ENCODE results near the gene BLOC1S1. TPM values are rescaled to one million over a fixed set of nuclear protein-coding genes. Genes with fewer than 3 reads are reported as not detected.

The BLOC1S1 gene
- total RNA-seq, 1 experiment from 2014 or later, result 85.5 TPM

- TSS peak; percentile 56 for BruUV-seq (replicated peaks)
- intact Hi-C loops (cut with micrococcal nuclease), result loop anchor here (1.0 kb wide), 4 partner anchors 35 to 56 kb away; partner anchors contain the start of gene BLOC1S1
- ChIA-PET RAD21 (ENCODE audit: low non-redundant PET in 1 of 2, low total read pairs in 2 of 2, uncharacterized antibody in 2 of 2, unreplicated experiment in 2 of 2) (interaction anchor here (0.8 to 1.3 kb wide), 6 partner anchors 35 to 57 kb away, joined by 3 to 10 read pairs (median 4); no protein-coding TSS in a partner anchor), POLR2A (interaction anchor here (0.6 to 1.4 kb wide), 6 partner anchors 12 to 622 kb away, joined by 3 to 5 read pairs (median 4); partner anchors contain the start of gene CD63), CTCF (interaction anchor here (0.6 to 3.1 kb wide), 17 partner anchors 8 to 1443 kb away, joined by 3 to 21 read pairs (median 7); partner anchors contain the start of genes BLOC1S1, CD63, RAB5B and RDH5)
- H4K20me1 ChIP-seq (ENCODE audit: insufficient read depth), result no peaks in the 10 kb centered on the region
- H3K4me2 ChIP-seq (ENCODE audit: low read length), result peak overlapping the region; percentile 93
- no peaks in the 10 kb centered on the region for H3K9me2 ChIP-seq (ENCODE audit: insufficient read depth)
- no peaks in the 10 kb centered on the region for H3K36me3 ChIP-seq (ENCODE audit: control insufficient read depth in 1 of 2, insufficient read depth in 2 of 2, low read length in 2 of 2)
- peaks cover 9 to 27% of the 10 kb centered on the region in 2 experiments for H3K4me1 ChIP-seq (ENCODE audit: control insufficient read depth in 1 of 2, insufficient read depth in 2 of 2, low read length in 2 of 2)
- peak overlapping the region; percentile 90 for H2AFZ ChIP-seq (ENCODE audit: low read depth, low read length, poor library complexity, severe bottlenecking)
- H3K27ac ChIP-seq (ENCODE audit: low read depth, low read length), result peak overlapping the region; percentile 77
- H3K9ac ChIP-seq (ENCODE audit: low read length), result peak overlapping the region; percentile 72
- ATAC-seq (peak; percentile 87), DNase-seq (ENCODE audit: low read depth, low spot score) (peak; percentile 87)
- H3K4me3 ChIP-seq (replicated peaks in 1 of 2; ENCODE audit: low read depth in 1 of 2, low read length in 2 of 2), result peak overlapping the region; percentile 77 to 78
- no peaks in the 10 kb centered on the region for H3K9me3 ChIP-seq (ENCODE audit: control insufficient read depth in 1 of 2, insufficient read depth in 1 of 2, low read depth in 1 of 2, low read length in 2 of 2)
- H3K27me3 ChIP-seq (ENCODE audit: insufficient read depth, low read length), result no peaks in the 10 kb centered on the region
- 0 out of 2 replicates have a peak, but pooled peaks cover 5% of the 10 kb centered on the region for H3K79me2 ChIP-seq (ENCODE audit: insufficient read depth, low read length)
- TF ChIP-seq FOSL1 (IDR thresholded peaks at IDR 0.05; ENCODE audit: low read depth), result peak; percentile 32; the same call in 1 of the 2 replicates
- no peak for TF ChIP-seq REST (IDR thresholded peaks at IDR 0.05; ENCODE audit: low read depth)
- TF ChIP-seq CBX3 (IDR thresholded peaks at IDR 0.05; ENCODE audit: low read depth), result 0 out of 2 replicates have a peak, but pooled peaks have one; percentile 78
- peak; percentile 46 for TF ChIP-seq TCF7L2 (IDR thresholded peaks at IDR 0.05; ENCODE audit: borderline replicate concordance, extremely low read depth, insufficient read depth, insufficient read length)
- no peak for TF ChIP-seq ZBTB33 (IDR thresholded peaks at IDR 0.05; ENCODE audit: extremely low read depth, insufficient replicate concordance, low read length)
- peak; percentile 50; the same call in 1 of the 2 replicates for TF ChIP-seq MAX (IDR thresholded peaks at IDR 0.05)
- peak; percentile 69 for TF ChIP-seq SIN3A (IDR thresholded peaks at IDR 0.05; ENCODE audit: low read depth)
- TF ChIP-seq EZH2 (IDR thresholded peaks at IDR 0.05), result no peak
- TF ChIP-seq EGR1 (IDR thresholded peaks at IDR 0.05; ENCODE audit: low read depth), result peak; percentile 99
- no peak for TF ChIP-seq ATF3 (IDR thresholded peaks at IDR 0.05)
- peak; percentile 41 for TF ChIP-seq YY1 (IDR thresholded peaks at IDR 0.05; ENCODE audit: extremely low read depth, insufficient replicate concordance, low read depth, low read length)
- peak; percentile 62 for TF ChIP-seq RAD21 (IDR thresholded peaks at IDR 0.05; ENCODE audit: low read depth)
- no peak for TF ChIP-seq ZFX (IDR thresholded peaks at IDR 0.05)
- TF ChIP-seq SP1 (IDR thresholded peaks at IDR 0.05; ENCODE audit: low read depth), result peak; percentile 59
- TF ChIP-seq CTCF (IDR thresholded peaks at IDR 0.05 in 2 of 3, conservative IDR thresholded peaks at IDR 0.05 in 1 of 3; ENCODE audit: borderline replicate concordance in 1 of 3, insufficient read depth in 1 of 3, low read depth in 2 of 3, low read length in 2 of 3), result peak; percentile 59 to 74 (median 62)
- TF ChIP-seq ZNF274 (IDR thresholded peaks at IDR 0.05; ENCODE audit: low read depth, low read length), result no peak
Observed at GRCh38 chr12:55681142-55682077, 34.4 kb upstream of the BLOC1S1 start.
